K562 (cell line): ENCODE results near the gene CYS1. TPM values are rescaled to one million over a fixed set of nuclear protein-coding genes. Genes with fewer than 3 reads are reported as not detected.
A peak's percentile ranks its signal among the peaks of the same experiment; 100 is the strongest.

Source experiments
- ATAC-seq: fragments of 200-7000 bp; cut with Tn5 transposase; 3 replicates; pipeline ENCODE4 v1.9.1; 2020; ENCODE audit warnings: moderate library complexity
- BruUV-seq: library from RNA; stranded (reverse); fragments of 400-500 nt; replicated peaks from 2 replicates; lab custom pipeline; 2021; lab: Mats Ljungman, UMichigan
- CTCF ChIA-PET: fragments of 300-600 bp; formaldehyde crosslinking; extraction: SDS; loops from one replicate; lab custom pipeline; 2021; ENCODE audit warnings: low intra/inter-chr PET ratio; lab: Yijun Ruan, JAX
- POLR2A ChIA-PET: fragments of 300-600, 350-650 bp; sonication (Branson Sonifier 250); formaldehyde crosslinking; extraction: SDS; loops from one replicate; lab custom pipeline; 2021; ENCODE audit warnings: antibody characterized with exemption, inconsistent platforms; lab: Yijun Ruan, JAX
- DNase-seq, 4 experiments: peaks; one replicate each; pipeline versions ENCODE4 v3.0.0 to v3.0.0-alpha.2; 2011 to 2018; ENCODE audit warnings: low spot score in 3 of 4, mixed read lengths in 3 of 4; ENCODE audit errors: extremely low read depth in 1 of 4
- FAIRE-seq: peaks from 2 replicates; lab custom pipeline; 2011; peaks lifted over from hg19 to GRCh38; lab: Jason Lieb, UNC
- H2AFZ ChIP-seq: 2 replicates; pipeline ENCODE4 v1.6.0; 2011; ENCODE audit warnings: low read depth, low read length, control low read depth, inconsistent platforms
- H3K27ac ChIP-seq: fragments of 200-600 bp; 3 replicates; pipeline ENCODE4 v1.8.0; 2011; ENCODE audit warnings: low read depth, mild to moderate bottlenecking, control low read depth, inconsistent platforms, low read length, moderate library complexity, mixed read lengths; ENCODE audit errors: extremely low read depth
- H3K27me3 ChIP-seq, 2 experiments: fragments of 300-600 bp in 1 of 2; 2 replicates in 1 of 2; 3 replicates in 1 of 2; pipeline versions ENCODE4 v1.6.0 to v1.8.0; 2011; ENCODE audit warnings: inconsistent platforms in 2 of 2, low read length in 2 of 2, mild to moderate bottlenecking in 1 of 2, mixed read lengths in 1 of 2, moderate library complexity in 1 of 2; ENCODE audit not compliant: control insufficient read depth in 2 of 2, insufficient read depth in 2 of 2
- H3K36me3 ChIP-seq: fragments of 300-600 bp; 3 replicates; pipeline ENCODE4 v1.8.0; 2011; ENCODE audit warnings: mild to moderate bottlenecking, low read length, inconsistent platforms; ENCODE audit not compliant: control insufficient read depth, insufficient read depth
- H3K4me1 ChIP-seq, 2 experiments: fragments of 200-600 bp in 1 of 2; replicated peaks in 1 of 2; 2 replicates in 1 of 2; 3 replicates in 1 of 2; pipeline versions ENCODE4 v1.5.1 to v1.8.0; 2011; ENCODE audit warnings: inconsistent platforms in 2 of 2, low read length in 2 of 2, mild to moderate bottlenecking in 1 of 2, mixed read lengths in 1 of 2, moderate library complexity in 1 of 2; ENCODE audit not compliant: control insufficient read depth in 2 of 2, insufficient read depth in 2 of 2
- H3K4me2 ChIP-seq: 2 replicates; pipeline ENCODE4 v1.6.1; 2011; ENCODE audit warnings: low read length, control low read depth, inconsistent platforms, mixed read lengths; ENCODE audit not compliant: insufficient read depth
- H3K4me3 ChIP-seq: fragments of 200-600 bp; sonication (generic), shearing (Covaris generic); 2 replicates; pipeline ENCODE4 v1.5.1; 2016; ENCODE audit warnings: control low read depth, inconsistent platforms
- H3K79me2 ChIP-seq: fragments of 200-600 bp; 3 replicates; pipeline ENCODE4 v1.8.0; 2011; ENCODE audit warnings: low read length, inconsistent platforms; ENCODE audit not compliant: control insufficient read depth, insufficient read depth
- H3K9ac ChIP-seq, 2 experiments: 2 replicates each; pipeline versions ENCODE4 v1.6.0 to v1.6.1; 2011; ENCODE audit warnings: low read depth in 2 of 2, low read length in 2 of 2, control low read depth in 1 of 2, inconsistent platforms in 1 of 2, mild to moderate bottlenecking in 1 of 2, mixed read lengths in 1 of 2; ENCODE audit not compliant: insufficient read depth in 1 of 2
- H3K9me1 ChIP-seq: one replicate; pipeline ENCODE4 v1.6.0; 2011; ENCODE audit warnings: inconsistent platforms, mild to moderate bottlenecking, low read length, moderate library complexity; ENCODE audit not compliant: control insufficient read depth, insufficient read depth
- H3K9me3 ChIP-seq: replicated peaks from 2 replicates; pipeline ENCODE4 v1.5.1; 2011; ENCODE audit warnings: low read depth, low read length, inconsistent platforms; ENCODE audit not compliant: control insufficient read depth, insufficient read depth
- H4K20me1 ChIP-seq: replicated peaks from 2 replicates; pipeline ENCODE4 v1.6.1; 2011; ENCODE audit warnings: low read length, inconsistent platforms, mixed read lengths; ENCODE audit not compliant: control insufficient read depth, insufficient read depth
- DNMT1 ChIP-seq: fragments of 450-650 bp; IDR thresholded peaks from 2 replicates; pipeline ENCODE4 v1.6.1; 2016; ENCODE audit warnings: antibody characterized with exemption, mild to moderate bottlenecking
- GABPA ChIP-seq: fragments of 200-800 bp; sonication (Bioruptor generic); conservative IDR thresholded peaks from 2 replicates; pipeline ENCODE4 v1.6.1; 2016; ENCODE audit warnings: low read depth, missing genetic modification characterization, missing compliant biosample characterization
- HMG20A ChIP-seq: fragments of 450-650 bp; formaldehyde crosslinking; conservative IDR thresholded peaks from 2 replicates; pipeline ENCODE4 v1.4.0; 2020; ENCODE audit warnings: mild to moderate bottlenecking, mixed read lengths
- L3MBTL2 ChIP-seq: fragments of 450-650 bp; IDR thresholded peaks from 2 replicates; pipeline ENCODE4 v1.6.1; 2016; ENCODE audit warnings: mild to moderate bottlenecking, moderate library complexity
- NBN ChIP-seq: fragments of 450-650 bp; IDR thresholded peaks from 2 replicates; pipeline ENCODE4 v1.6.1; 2016; ENCODE audit warnings: low read depth, mild to moderate bottlenecking
- NFYB ChIP-seq: IDR thresholded peaks from 2 replicates; pipeline ENCODE4 v1.6.1; 2011; ENCODE audit warnings: mild to moderate bottlenecking, moderate library complexity; ENCODE audit not compliant: insufficient read length; ENCODE audit errors: extremely low read depth
- RHOXF2B ChIP-seq: fragments of 250-450 bp; sonication (Bioruptor Pico); conservative IDR thresholded peaks from 2 replicates; pipeline ENCODE4 v1.5.1; 2021
- SIN3A ChIP-seq, 2 experiments: fragments of 150-350 bp in 1 of 2; IDR thresholded peaks; 2 replicates each; pipeline ENCODE4 v1.6.1; 2011 to 2016; ENCODE audit warnings: borderline replicate concordance in 2 of 2, low read depth in 2 of 2, low read length in 2 of 2, mild to moderate bottlenecking in 2 of 2, moderate library complexity in 2 of 2; ENCODE audit not compliant: control insufficient read depth in 1 of 2
- STAG1 ChIP-seq: sonication (generic); formaldehyde crosslinking; IDR thresholded peaks from 2 replicates; pipeline ENCODE4 v1.5.0; 2020; ENCODE audit warnings: missing genetic modification reagents, borderline replicate concordance
- TAF1 ChIP-seq: IDR thresholded peaks from 2 replicates; pipeline ENCODE4 v1.6.1; 2011; ENCODE audit warnings: mild to moderate bottlenecking, low read length, moderate library complexity; ENCODE audit not compliant: insufficient read depth, control insufficient read depth, severe bottlenecking; ENCODE audit errors: extremely low read depth
- TCF3 ChIP-seq: sonication (generic); formaldehyde crosslinking; IDR thresholded peaks from 2 replicates; pipeline ENCODE4 v1.4.0; 2020; ENCODE audit warnings: mild to moderate bottlenecking, missing genetic modification reagents
- ZNF165 ChIP-seq: fragments of 250-450 bp; sonication (Bioruptor Pico); IDR thresholded peaks from 2 replicates; pipeline ENCODE4 v1.4.0; 2020; ENCODE audit warnings: borderline replicate concordance
- ZNF253 ChIP-seq: fragments of 250-450 bp; sonication (Bioruptor Pico); conservative IDR thresholded peaks from 2 replicates; pipeline ENCODE4 v1.6.1; 2021; ENCODE audit warnings: mild to moderate bottlenecking
- ZNF431 ChIP-seq: sonication (generic); formaldehyde crosslinking; IDR thresholded peaks from 2 replicates; pipeline ENCODE4 v1.8.0; 2022; ENCODE audit warnings: mild to moderate bottlenecking, missing genetic modification reagents
- ZNF589 ChIP-seq: fragments of 200-800 bp; sonication (Bioruptor generic); IDR thresholded peaks from 2 replicates; pipeline ENCODE4 v1.6.1; 2016; ENCODE audit warnings: low read depth, missing genetic modification characterization, missing compliant biosample characterization
- WGBS: fragments of 100-300 bp; shearing (Covaris generic); methylation state at CpG from one replicate; pipeline ENCODE4 v1.1.6; 2016; ENCODE audit warnings: low coverage, mixed read lengths; ENCODE audit not compliant: insufficient coverage; ENCODE audit errors: missing lambda C conversion rate; 5-methylcytosine and 5-hydroxymethylcytosine counted together
- in situ Hi-C: fragments of 300-500 bp; cut with MboI; formaldehyde crosslinking; loops from 4 replicates; pipeline ENCODE4 v1.15.0; 2018; ENCODE audit warnings: inconsistent platforms, mixed read lengths
- intact Hi-C: fragments of 100-400 bp; cut with micrococcal nuclease; formaldehyde crosslinking; loops from 2 replicates; pipeline ENCODE4 v1.14.2; 2022
- polyA plus RNA-seq, 8 experiments: library from polyadenylated mRNA; depleted of rRNA in 4 of 8; stranded (reverse) in 5 of 8; unstranded in 3 of 8; fragments of >200 nt; fragmentation: Nextera tagmentation in 2 of 8; fragmentation: Illumina TruSeq in 1 of 8; extraction: Ambion mirVana in 2 of 8; extraction: Trizol in 1 of 8; gene quantifications; 2 replicates each; pipeline versions ENCODE4 v1.2.1 to v1.2.3, GENCODE V29; 2011 to 2014; ENCODE audit warnings: inconsistent platforms in 1 of 8, missing spikeins in 1 of 8
- total RNA-seq, 7 experiments: library from RNA; depleted of rRNA in 6 of 7; stranded (reverse); fragments of >200 nt in 6 of 7; fragmentation: Illumina TruSeq in 2 of 7; extraction: Trizol in 2 of 7; gene quantifications; 2 replicates each; pipeline versions ENCODE4 v1.2.1 to v1.2.3, GENCODE V29; 2011 to 2021; ENCODE audit warnings: low replicate concordance in 1 of 7
- TF ChIP-seq, protein P1 (sequence below): sonication (generic); formaldehyde crosslinking; IDR thresholded peaks from 2 replicates; pipeline ENCODE4 v1.8.1; 2023; ENCODE audit warnings: missing genetic modification reagents, mild to moderate bottlenecking, borderline replicate concordance

The CYS1 gene
- total and polyA plus RNA-seq, 9 of the 15 experiments (the other 6 are each of a cell fraction or from before 2014, with no cell fraction given), result 0.11 to 0.13 TPM; not detected in 7

DNA sequence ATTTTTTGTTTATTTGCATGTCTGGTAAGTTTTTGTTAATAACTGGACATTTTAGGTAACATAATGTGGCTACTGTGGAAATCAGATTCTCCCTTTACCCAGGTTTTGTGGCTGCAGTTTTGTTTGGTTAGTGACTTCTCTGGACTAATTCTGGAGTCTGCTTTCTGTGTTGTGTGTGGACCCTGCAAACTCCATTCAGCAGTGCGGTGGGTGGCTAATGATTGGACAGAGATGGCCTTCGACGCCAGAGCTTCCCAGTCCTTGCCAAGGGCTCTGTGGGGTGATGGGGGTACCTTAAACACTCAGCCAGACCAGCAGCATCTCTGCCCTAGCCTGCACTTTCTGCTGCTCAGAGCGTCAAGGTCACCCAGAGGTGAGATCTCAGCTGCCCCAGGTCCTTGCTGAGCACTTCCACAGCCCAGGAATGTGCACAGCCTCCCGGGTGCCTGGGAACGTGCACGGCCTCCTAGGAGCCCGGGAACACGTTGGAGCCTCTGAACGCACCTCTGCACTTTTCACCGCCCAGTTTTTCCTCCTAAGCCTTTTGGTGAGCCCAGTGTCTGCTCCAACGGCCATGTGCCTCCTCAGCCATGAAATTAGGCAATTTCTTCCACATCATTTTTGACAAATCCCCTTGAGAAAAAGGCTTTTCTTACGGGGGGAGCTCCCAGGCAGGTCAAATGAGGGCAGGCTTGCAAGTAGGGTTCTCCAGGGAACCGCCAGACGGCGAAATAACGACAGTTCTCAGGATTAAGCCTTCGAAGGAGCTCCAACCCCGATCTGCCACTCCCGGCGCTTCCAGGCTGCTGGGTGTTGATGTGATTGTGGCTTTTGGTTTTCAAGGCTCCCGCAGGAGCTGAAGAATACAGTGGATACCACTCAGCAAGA lies 72.0 kb downstream of the CYS1 start (continued):
- TF ChIP-seq, protein P1, sequence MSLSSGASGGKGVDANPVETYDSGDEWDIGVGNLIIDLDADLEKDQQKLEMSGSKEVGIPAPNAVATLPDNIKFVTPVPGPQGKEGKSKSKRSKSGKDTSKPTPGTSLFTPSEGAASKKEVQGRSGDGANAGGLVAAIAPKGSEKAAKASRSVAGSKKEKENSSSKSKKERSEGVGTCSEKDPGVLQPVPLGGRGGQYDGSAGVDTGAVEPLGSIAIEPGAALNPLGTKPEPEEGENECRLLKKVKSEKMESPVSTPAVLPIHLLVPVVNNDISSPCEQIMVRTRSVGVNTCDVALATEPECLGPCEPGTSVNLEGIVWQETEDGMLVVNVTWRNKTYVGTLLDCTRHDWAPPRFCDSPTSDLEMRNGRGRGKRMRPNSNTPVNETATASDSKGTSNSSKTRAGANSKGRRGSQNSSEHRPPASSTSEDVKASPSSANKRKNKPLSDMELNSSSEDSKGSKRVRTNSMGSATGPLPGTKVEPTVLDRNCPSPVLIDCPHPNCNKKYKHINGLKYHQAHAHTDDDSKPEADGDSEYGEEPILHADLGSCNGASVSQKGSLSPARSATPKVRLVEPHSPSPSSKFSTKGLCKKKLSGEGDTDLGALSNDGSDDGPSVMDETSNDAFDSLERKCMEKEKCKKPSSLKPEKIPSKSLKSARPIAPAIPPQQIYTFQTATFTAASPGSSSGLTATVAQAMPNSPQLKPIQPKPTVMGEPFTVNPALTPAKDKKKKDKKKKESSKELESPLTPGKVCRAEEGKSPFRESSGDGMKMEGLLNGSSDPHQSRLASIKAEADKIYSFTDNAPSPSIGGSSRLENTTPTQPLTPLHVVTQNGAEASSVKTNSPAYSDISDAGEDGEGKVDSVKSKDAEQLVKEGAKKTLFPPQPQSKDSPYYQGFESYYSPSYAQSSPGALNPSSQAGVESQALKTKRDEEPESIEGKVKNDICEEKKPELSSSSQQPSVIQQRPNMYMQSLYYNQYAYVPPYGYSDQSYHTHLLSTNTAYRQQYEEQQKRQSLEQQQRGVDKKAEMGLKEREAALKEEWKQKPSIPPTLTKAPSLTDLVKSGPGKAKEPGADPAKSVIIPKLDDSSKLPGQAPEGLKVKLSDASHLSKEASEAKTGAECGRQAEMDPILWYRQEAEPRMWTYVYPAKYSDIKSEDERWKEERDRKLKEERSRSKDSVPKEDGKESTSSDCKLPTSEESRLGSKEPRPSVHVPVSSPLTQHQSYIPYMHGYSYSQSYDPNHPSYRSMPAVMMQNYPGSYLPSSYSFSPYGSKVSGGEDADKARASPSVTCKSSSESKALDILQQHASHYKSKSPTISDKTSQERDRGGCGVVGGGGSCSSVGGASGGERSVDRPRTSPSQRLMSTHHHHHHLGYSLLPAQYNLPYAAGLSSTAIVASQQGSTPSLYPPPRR (CRISPR knock-in tag), result no peak
- TF ChIP-seq L3MBTL2, result peak; percentile 43

DNA sequence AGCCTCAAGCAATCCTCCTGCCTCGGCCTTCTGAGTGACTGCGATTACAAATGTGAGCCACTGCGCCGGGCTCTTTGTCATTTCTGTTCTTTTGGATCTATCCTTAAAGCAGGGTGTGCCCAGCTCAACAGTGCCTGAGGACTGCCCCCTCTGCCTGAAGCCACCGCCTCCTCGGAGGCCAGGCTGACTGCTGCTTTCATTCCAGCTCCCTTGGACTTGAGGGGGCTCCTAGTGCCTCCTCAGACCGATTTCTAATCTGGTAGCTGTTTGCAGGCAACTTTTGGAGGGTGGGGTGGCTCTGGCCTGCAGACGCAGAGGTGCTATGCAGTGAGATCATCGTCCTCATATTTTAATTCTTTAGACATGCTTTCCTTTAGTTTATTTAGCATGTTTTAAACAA lies 72.8 kb downstream of the CYS1 start:
- 68% methylated on average over 7 of the region's 9 CpGs for WGBS
- H3K36me3 ChIP-seq, result no peaks in the 10 kb centered on the region
- no peaks in the 10 kb centered on the region for H3K9me1 ChIP-seq
- no peaks in the 10 kb centered on the region for H3K27me3 ChIP-seq
- no peaks in the 10 kb centered on the region; the same call in 1 of the 2 replicates for H3K9me3 ChIP-seq
- no peak for FAIRE-seq
- H3K27ac ChIP-seq, result no peak overlapping the region
- CTCF ChIA-PET, result no interaction called here
- H3K4me1 ChIP-seq, result peaks cover 8 to 40% of the 10 kb centered on the region in 2 experiments
- no peak for DNase-seq
- no peaks in the 10 kb centered on the region for H3K79me2 ChIP-seq
- no peak overlapping the region for H2AFZ ChIP-seq
- in situ Hi-C loops, result no loop called here
- H3K4me3 ChIP-seq, result no peak overlapping the region
- ATAC-seq, result no peak
- no TSS peak for BruUV-seq
- no peak overlapping the region for H3K4me2 ChIP-seq
- intact Hi-C loops, result no loop called here
- H4K20me1 ChIP-seq, result no peaks in the 10 kb centered on the region
- H3K9ac ChIP-seq, result no peak overlapping the region
- POLR2A ChIA-PET, result interaction anchor here (0.6 kb wide), 1 partner anchor 237 kb away, joined by 3 read pairs; no protein-coding TSS in a partner anchor
- TF ChIP-seq HMG20A (CRISPR knock-in tag), result no peak
- TF ChIP-seq RHOXF2B, result no peak
- TF ChIP-seq TAF1, result no peak
- TF ChIP-seq ZNF253, result no peak
- no peak for TF ChIP-seq GABPA (tag)
- TF ChIP-seq ZNF589 (CRISPR knock-in tag), result no peak
- TF ChIP-seq NFYB, result no peak
- no peak for TF ChIP-seq DNMT1
- TF ChIP-seq TCF3 (CRISPR knock-in tag), result no peak
- TF ChIP-seq ZNF165 (CRISPR knock-in tag), result no peak
- no peak for TF ChIP-seq SIN3A (IDR thresholded peaks at IDR 0.05; ENCODE audit: borderline replicate concordance in 2 of 2, control insufficient read depth in 1 of 2, low read depth in 2 of 2, low read length in 2 of 2)
- TF ChIP-seq STAG1 (CRISPR knock-in tag), result no peak
- TF ChIP-seq ZNF431, result no peak
- TF ChIP-seq NBN, result no peak
